Skin epidermis (tissue), 12 donors: ENCODE measurements around the gene CST1.
"Not testable (repeated sequence)": the region's sequence is repeated elsewhere in the genome, so short reads cannot be mapped to it uniquely, and the experiment has no call there.

Source experiments
- H3K27ac ChIP-seq, 21 experiments: fragments of 200-600 bp; sonication (generic) in 11 of 21; one replicate each; pipeline ENCODE4 v1.5.0; 2020; ENCODE audit warnings: mild to moderate bottlenecking in 3 of 21, inconsistent platforms in 2 of 21, moderate library complexity in 2 of 21
- H3K4me3 ChIP-seq, 7 experiments: fragments of 200-600 bp; sonication (generic) in 2 of 7; one replicate each; pipeline ENCODE4 v1.5.0; 2020; ENCODE audit warnings: inconsistent platforms in 2 of 7, mild to moderate bottlenecking in 2 of 7, moderate library complexity in 1 of 7

Gene CST1, protein sequence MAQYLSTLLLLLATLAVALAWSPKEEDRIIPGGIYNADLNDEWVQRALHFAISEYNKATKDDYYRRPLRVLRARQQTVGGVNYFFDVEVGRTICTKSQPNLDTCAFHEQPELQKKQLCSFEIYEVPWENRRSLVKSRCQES

DNA sequence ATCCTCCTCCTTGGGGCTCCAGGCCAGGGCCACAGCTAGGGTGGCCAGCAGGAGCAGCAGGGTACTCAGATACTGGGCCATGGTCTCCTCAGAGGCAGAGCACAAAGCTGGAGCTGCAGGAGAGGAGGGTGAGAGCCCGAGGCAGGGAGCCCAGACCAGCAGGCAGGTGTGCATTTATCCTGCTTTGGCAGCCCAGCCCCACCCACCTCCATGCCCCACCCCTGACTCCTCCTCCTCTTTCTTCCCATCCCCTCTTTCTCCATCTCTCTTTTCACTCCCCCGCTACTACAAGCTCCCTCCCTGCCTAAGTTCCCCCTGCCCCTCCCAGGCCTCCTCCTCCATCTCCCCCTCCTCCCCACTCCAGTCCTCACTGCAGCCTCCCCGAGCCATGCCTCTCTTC lies at the start of gene CST1:
TSS of gene CST1 (minus strand) at position 150 of the 400 bp plus-strand sequence. CDS start at position 81, 69 bp downstream.
- not testable (repeated sequence) for H3K4me3 ChIP-seq, H3K27ac ChIP-seq

DNA sequence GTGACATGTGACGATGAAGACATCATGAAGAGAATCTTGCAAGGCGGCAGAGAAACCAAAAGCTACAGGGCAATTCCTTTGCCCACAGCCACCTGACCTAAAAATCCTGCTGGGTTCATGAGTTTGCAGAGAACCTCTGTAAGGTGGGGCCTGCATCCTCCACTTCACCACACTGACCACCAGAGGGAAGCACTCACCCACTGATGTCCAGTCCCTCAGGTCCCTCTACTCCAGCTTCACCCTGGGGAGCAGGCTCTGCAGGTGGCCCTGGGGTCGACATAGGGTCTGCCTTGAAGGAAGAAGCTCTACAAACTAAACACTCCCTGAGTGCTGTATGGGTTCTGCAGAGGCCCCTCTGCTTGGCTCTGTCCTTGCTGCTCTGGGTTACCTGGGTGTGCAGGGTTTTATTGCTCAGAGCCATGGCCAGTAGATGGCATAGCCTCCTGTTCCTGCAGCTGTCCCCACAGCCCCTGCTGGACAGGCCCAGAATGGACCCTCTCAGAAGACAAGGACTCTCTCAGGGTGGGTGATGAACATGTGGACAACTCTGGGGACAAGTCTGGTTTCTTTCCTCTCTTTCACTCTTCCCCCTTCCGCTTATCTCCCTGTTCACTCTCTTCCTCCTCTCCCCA lies 48.6 kb upstream of the CST1 start:
- not testable (repeated sequence) for H3K4me3 ChIP-seq, H3K27ac ChIP-seq

DNA sequence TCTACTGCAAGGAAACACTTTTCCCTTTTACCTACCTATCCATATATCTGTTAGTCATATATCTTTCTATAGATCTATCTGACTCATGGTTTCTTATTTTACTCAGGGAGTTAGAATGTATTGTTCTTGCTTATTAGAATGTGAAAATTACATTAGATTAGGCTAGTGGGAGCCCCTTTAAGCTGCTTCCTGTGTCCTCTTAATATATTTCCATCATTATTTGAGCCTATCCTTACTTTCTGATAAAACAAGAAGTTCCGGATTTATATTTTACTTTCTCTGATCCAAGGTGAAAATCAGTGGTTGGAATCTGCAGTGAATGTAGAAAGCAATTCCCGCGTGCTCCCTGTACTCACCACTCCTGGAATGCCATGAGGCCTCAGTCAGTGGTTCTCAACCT lies 44.8 kb upstream of the CST1 start:
- H3K4me3 ChIP-seq, result no peak overlapping the region
- H3K27ac ChIP-seq, result no peak overlapping the region

DNA sequence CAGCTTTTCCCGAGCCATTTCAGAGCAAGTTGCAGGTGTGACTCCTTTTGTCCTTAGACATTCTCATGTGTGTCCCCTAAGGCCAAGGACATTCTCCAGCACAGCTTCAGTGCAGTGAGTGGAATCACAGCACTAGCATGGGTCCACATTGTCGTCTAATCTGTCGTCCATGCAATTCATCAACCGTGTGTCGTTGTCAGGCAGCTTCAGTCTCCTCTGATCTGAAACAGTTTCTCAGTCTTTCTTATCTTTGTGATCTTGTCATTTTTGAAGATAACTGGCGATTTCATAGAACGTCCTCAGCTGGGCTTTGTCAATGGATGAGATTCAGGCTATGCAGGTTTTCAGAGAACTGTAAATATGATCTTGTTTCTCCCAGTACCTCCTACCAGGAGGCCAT lies 44.1 kb upstream of the CST1 start:
- Histone ChIP-seq H3K27ac (no peak overlapping the region), H3K4me3 (no peak overlapping the region)

DNA sequence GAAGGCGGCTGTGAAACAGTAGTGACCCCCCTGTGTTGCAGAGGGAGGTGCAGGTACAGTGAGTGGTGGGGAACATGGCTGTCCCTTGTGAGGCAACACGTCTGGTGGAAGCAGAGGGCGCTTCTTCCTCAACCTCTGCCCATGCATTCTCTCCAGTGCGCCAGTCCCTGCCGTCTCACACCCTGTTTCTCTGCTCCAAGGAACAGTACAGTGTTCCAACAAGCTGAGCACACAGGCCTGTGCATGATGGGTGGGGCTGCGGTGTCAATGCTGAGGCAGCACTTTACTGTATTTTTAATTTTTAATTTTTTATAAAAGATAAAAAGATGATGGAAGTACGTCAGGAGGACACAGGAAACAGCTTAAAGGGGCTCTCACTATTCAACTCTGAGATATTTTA lies 43.3 kb upstream of the CST1 start:
- H3K4me3 ChIP-seq, result no peak overlapping the region
- no peak overlapping the region for H3K27ac ChIP-seq

DNA sequence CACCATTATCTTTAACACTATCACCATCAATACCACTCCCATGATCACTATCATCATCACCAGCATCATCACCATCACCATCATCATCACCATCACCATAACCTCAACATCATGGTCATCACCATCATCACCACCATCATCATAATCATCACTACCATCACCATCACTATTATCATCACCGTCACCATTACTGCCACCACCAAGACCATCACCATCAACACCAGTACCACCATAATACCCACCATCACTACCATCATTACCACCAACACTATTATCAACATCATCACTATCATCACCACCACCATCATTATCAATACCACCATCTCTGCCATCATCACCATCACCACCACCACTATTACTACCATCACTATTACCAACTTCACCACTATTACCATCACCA lies 32.7 kb upstream of the CST1 start:
- Histone ChIP-seq H3K27ac (no peak overlapping the region), H3K4me3 (no peak overlapping the region)

DNA sequence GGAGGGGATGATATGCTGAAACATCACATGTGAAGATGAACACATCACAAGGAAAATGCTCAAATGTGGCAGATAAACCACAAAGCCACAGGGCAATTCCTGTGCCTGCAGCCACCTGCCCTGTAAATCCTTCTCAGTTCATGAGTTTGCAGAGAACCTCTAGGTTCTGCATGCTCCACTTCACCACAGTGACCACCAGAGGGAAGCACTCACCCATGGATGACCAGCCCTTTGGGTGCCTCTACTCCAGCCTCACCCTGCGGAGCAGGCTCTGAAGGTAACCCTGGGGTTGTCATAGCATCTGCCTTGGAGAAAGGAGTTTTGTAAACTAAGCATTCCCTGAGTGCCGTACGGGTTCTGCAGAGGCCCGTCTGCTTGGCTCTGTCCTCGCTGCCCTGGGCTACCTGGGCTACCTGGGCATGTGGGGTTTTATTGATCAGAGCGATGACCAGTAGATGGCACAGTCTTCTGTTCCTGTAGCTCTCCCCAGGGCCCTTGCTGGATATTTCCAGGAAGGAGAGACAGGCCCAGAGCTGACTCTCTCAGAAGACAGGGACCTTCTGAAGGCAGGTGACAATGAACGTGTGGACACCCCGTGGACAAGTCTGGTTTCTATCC lies 31.7 kb upstream of the CST1 start:
- Histone ChIP-seq H3K27ac (no peak overlapping the region), H3K4me3 (no peak overlapping the region)

DNA sequence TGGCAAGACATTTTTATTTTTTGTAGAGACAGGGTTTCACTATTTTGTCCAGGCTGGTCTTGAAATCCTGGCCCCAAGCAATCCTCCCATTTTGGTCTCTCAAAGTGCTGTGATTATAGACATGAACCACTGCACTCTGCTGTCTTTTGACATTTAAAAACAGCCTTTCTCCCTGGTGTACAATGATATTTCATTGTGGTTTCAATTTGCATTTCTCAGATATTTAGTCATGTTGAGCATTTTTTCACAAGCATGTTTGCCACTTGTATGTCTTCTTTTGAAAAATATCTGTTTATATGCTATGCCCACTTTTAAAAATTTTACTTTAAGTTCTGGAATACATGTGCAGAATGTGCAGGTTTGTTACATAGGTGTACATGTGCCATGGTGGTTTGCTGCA lies 27.9 kb upstream of the CST1 start:
- H3K4me3 ChIP-seq, H3K27ac ChIP-seq: not testable (repeated sequence)

DNA sequence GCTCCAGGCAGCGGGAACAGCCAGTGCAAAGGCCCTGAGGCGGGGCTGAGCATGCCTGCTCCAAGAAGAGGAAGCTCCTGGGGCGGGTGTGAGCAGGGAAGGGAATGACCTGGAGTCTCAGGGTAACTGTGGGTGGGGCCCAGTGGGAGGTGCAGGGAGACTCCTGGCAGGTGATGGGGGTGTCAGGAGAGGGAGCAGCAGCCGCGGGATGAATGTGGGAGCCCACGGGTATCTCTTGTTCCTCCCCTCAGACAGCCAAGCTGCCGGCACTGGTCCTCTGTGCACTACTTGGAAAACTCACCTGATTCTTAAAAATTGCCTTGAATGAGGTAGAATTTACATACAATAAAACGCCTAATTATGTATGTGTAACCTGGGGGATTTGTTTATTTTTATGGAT lies 26.6 kb upstream of the CST1 start:
- H3K27ac ChIP-seq, H3K4me3 ChIP-seq: not testable (repeated sequence)

DNA sequence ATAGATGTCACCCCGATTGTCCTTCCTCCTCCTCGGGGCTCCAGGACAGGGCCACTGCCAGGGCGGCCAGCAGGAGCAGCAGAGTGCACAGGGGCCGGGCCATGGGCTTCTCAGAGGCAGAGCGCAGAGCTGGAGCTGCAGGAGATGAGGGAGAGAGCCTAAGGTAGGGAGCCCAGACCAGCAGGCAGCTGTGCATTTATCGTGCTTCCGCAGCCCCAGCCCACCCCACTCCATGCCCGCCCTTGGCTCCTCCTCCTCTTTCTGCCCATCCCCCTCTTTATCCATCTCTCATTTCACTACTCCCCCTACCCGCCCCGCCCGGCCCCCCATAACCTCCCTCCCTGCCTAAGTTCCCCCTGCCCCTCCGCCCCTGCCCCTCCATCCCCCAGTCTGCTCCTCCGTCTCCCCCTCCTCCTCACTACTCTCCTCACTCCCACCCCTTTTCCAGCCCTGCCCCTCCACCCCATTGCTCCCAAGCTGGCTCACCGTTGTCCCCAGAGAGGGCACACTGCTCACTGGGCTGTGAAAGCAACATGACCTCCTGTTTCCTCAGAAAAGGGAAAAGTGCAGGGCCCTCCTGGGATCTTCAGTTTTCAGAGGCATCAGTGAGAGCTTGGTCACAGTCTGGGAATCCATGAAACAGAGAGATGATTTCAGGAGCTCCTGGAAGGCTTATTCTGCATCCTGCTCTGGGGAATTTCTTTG lies 25.5 kb upstream of the CST1 start:
- Histone ChIP-seq H3K4me3 (no peak overlapping the region), H3K27ac (no peak overlapping the region)

DNA sequence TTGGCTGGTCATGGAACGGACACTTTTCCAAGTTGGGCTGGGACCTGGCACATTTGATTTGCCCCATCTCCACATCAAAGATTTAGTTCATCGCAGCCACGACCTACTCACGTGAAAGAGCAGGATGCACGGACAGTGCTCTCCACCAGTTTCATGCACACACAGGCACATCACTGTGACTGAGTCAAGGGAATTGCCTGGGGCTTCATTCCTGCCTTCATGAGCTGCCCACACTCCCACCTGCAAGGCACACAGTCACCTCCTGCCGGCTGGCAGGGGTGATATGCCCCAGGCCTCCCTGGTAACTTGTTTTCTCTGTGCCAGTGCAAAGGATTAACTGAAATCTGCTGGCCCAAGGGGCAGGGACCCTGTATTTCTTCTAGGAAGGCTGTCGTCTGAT lies 23.3 kb upstream of the CST1 start:
- Histone ChIP-seq H3K4me3 (no peak overlapping the region), H3K27ac (no peak overlapping the region)

DNA sequence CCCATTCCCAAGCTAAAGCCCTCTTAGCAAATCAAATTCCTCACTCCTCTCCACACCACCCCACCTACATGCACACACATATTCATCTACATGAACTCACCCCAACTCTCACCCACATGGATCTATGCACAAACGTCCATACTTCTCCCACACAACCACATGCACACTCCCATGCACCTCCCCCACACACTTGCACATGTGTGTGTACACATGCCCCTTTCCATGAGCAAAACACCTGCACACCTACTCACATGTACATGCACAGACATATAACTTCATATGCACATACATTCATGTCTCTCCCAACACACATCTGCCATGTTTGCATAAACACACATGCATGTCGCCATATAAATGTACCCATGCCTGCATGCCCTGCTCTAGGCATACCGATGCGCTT lies 22.8 kb upstream of the CST1 start:
- Histone ChIP-seq H3K4me3 (no peak overlapping the region), H3K27ac (no peak overlapping the region)

DNA sequence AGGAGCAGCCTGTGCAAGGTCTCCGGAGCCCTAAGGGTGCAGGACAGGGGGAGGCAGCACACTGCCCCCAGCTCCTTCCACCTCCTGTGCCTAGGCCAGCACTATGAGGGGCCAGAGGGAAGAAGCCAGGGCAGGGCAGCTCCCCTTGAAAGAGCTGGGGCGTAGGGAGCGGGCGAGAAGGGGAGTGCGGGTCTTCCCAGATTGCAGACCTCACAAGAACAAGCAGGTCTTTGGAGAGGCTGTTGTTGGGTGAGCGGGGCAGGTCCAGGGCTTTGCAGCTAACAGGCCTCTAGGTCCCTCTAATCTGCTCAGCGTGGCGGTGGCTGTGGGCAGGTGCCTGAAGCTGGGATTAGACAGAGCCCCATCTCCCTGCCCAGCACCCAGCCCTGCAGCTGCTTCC lies 22.4 kb upstream of the CST1 start:
- no peak overlapping the region for H3K4me3 ChIP-seq
- H3K27ac ChIP-seq, result no peak overlapping the region

DNA sequence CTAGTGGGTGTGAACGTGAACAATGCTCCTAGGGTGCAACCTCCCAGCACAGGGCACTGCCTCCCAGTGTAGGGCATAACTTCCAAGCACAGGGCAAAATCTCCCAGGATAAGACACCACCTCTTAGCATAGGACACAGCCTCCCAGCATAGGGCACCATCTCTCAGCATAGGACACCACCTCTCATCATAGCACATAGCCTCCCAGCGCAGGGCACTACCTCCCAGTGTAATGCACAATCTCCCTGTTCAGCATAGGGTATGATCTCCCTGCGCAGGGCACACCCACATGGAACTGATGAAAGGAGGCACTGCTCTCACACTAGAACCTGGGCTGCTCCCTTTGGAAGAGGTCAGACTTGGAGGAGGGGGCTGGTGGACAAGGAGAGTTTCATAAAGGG lies 21.3 kb upstream of the CST1 start:
- no peak overlapping the region for H3K27ac ChIP-seq
- no peak overlapping the region for H3K4me3 ChIP-seq

DNA sequence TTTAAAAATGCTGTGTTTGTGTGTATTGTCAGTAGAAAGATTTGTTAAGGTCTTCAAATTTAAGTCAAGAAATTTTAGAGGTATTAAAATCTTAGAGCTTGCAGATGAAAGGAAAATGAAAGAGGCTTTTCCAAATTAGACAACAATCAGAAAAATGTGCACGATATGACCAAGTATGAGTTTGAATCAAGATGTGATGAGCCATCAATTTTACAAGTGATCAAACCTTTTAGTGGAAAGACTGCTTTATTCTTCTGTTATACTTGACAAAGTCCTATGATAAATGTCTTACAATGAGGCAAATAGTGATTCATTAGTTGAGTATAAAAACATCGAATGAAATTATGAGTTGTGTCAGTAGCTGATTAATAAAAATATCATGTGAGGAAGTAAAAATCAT lies 19.6 kb upstream of the CST1 start:
- H3K27ac ChIP-seq, result no peak overlapping the region
- no peak overlapping the region for H3K4me3 ChIP-seq

DNA sequence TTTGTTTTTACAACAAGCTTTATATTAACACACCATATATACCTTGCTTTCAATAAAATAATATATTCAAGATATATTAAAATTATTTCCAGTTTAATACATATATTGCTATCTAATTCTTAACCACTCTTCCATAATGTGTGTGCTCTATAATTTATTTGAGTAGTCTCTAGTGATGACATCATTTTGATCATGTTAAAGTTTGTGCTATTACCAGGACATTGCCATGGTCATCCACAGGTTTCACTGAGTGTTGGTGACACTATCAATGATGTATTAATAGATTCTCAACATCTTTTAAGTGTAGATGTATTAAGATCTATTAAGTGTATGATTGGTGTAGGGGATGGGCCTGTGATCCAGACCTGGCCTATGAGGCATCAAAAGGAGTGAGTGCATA lies 17.8 kb upstream of the CST1 start:
- not testable (repeated sequence) for H3K27ac ChIP-seq, H3K4me3 ChIP-seq

DNA sequence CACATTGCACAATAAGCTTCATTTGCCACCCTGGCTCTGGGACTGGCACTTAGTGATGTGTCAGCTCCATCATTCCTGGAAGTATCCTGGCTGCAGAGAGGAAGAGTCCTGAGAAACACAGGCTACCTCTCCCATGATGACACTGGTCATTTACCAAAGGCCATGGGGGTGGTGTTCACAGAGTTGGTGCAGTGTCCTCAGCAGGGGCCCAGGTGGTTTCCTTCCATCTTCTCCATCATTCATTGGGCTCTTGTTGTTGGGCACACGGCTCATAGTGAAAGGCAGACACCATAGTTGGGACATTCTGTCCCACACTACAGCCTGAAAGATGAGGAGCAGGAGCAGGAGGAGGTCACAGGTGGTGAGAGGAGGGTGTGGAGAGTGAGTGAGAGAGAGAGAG lies 15.8 kb upstream of the CST1 start:
- no peak overlapping the region for H3K27ac ChIP-seq
- H3K4me3 ChIP-seq, result no peak overlapping the region

DNA sequence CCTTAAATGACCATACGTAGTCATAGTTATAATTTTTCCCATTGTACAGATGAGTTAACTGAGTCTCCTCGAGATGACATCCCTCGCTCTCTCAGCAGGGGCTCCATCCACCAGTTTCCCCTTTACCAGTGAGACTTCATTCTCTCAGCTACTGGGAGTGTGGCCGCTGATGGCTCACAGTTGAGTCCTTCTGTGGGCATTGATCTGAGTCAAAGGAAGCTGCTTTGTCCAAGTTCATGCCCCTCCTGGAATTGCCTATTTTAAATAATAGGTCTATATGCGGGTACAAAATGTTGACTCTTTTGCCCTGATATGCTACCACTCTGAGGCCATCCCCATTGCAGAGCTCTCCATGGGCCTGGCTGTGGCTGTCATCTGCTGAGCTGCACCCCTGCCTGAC lies 14.8 kb upstream of the CST1 start:
- Histone ChIP-seq H3K27ac (no peak overlapping the region), H3K4me3 (no peak overlapping the region)

DNA sequence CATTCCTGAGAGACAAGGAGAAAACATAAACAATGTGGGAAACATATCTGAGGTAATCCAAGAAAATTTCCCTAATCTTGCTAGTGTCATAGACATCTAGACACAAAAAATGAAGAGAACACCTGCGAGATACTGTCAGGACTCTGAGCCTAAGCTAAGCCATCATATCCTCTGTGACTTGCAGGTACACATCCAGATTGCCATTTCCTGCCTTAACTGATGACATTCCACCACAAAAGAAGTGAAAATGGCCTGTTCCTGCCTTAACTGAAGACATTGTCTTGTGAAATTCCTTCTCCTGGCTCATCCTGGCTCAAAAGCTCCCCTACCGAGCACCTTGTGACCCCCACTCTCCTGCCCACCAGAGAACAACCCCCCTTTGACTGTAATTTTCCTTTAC lies 13.9 kb upstream of the CST1 start:
- not testable (repeated sequence) for H3K27ac ChIP-seq, H3K4me3 ChIP-seq

DNA sequence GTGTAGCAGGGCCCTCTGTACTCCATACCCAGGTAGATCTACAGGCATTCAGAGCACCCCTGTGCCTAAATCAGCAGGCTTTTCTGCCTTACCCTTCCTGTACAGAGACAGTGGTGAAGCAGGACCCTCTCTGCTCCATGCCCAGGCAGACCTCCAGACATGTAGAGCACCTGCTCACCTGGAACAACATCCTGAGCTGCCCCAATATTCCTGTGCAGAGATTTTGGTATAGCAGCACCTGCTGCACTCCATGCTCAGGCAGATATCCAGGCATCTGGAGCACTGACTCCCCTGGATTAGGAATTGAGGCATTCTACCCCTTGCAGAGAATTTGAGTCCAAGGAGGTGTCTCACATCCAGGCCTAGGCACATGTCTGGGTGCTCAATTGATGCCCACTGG lies 12.6 kb upstream of the CST1 start:
- no peak overlapping the region for H3K4me3 ChIP-seq
- no peak overlapping the region for H3K27ac ChIP-seq

DNA sequence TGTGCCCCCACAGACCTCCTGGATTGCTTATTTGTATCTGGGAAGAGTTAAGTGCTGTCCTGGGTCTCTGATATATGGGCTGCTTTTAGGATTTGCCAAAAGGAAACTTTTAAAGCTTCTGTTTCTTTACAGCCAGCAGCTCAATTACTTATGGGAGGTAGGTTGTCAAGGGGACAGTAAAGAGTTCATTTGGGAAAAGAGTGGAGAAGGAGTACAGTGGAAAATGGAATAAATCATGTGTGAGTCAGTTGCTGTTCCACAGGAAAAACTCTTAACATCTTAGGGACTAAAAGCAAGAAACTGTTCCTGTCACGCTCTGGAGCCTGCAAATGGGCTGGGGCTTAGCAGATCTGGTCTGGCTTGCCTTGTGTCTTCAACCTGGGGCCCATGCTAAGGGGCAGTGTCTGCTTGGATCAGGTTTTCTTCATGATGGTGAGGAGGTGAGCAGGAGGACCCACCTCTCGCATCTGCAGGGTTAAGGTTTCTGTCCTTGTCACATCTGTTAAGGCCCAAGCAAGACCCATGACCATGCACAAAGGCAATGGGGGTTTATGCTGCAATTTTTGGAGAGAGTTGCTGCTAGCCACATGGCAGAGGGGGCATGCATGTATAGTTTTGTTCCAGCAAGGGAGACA lies 8.7 kb upstream of the CST1 start:
- no peak overlapping the region for H3K27ac ChIP-seq
- H3K4me3 ChIP-seq, result no peak overlapping the region
